Measurements from ENCODE around the gene SNX6. TPM values are rescaled to one million over a fixed set of nuclear protein-coding genes. Genes with fewer than 3 reads are reported as not detected.
"Not testable (repeated sequence)": the region's sequence is repeated elsewhere in the genome, so short reads cannot be mapped to it uniquely, and the experiment has no call there.

SNX6 gene
- total RNA-seq, 1 donor from 2014 or later, result 62.5 TPM

GRCh38 chr14:34527591-34527990 lies 102.4 kb downstream of the SNX6 start:
- Mint-ChIP-seq H3K4me1 (no peaks in the 10 kb centered on the region), H3K9me3 (no peaks in the 10 kb centered on the region), H3K4me3 (no peak overlapping the region), H3K27me3 (ENCODE audit: low read depth) (no peaks in the 10 kb centered on the region), H3K27ac (no peak overlapping the region), H3K36me3 (peaks cover 28% of the 10 kb centered on the region)
- TF ChIP-seq CTCF (IDR thresholded peaks at IDR 0.05; ENCODE audit: unreplicated experiment), result no peak
- DNase-seq (ENCODE audit: low spot score in 2 of 2, unreplicated experiment in 2 of 2), result no peak

- not testable (repeated sequence) for H3K4me1 Mint-ChIP-seq; H3K9me3 Mint-ChIP-seq; H3K27ac Mint-ChIP-seq; H3K27me3 Mint-ChIP-seq (ENCODE audit: low read depth); H3K4me3 Mint-ChIP-seq; DNase-seq (ENCODE audit: low spot score in 2 of 2, unreplicated experiment in 2 of 2)
- peaks cover 36% of the 10 kb centered on the region for H3K36me3 Mint-ChIP-seq
Measured at GRCh38 chr14:34524216-34524615, 105.7 kb downstream of the SNX6 start.

GRCh38 chr14:34522496-34522895 lies 107.5 kb downstream of the SNX6 start:
- DNase-seq (ENCODE audit: low spot score in 2 of 2, unreplicated experiment in 2 of 2), result no peak
- Mint-ChIP-seq H3K4me1 (no peaks in the 10 kb centered on the region), H3K27ac (no peak overlapping the region), H3K27me3 (ENCODE audit: low read depth) (no peaks in the 10 kb centered on the region), H3K9me3 (peaks cover 3% of the 10 kb centered on the region), H3K36me3 (peaks cover 48% of the 10 kb centered on the region), H3K4me3 (no peak overlapping the region)
- no peak for TF ChIP-seq CTCF (IDR thresholded peaks at IDR 0.05; ENCODE audit: unreplicated experiment)

- H3K4me3 Mint-ChIP-seq; H3K4me1 Mint-ChIP-seq; H3K9me3 Mint-ChIP-seq; DNase-seq (ENCODE audit: low spot score in 2 of 2, unreplicated experiment in 2 of 2); H3K27me3 Mint-ChIP-seq (ENCODE audit: low read depth); H3K27ac Mint-ChIP-seq: not testable (repeated sequence)
- peaks cover 53% of the 10 kb centered on the region for H3K36me3 Mint-ChIP-seq
Measured at GRCh38 chr14:34521071-34521470, 108.9 kb downstream of the SNX6 start.

GRCh38 chr14:34520304-34520970 lies 109.5 kb downstream of the SNX6 start:
- H3K27ac Mint-ChIP-seq; H3K9me3 Mint-ChIP-seq; H3K4me3 Mint-ChIP-seq; H3K4me1 Mint-ChIP-seq; H3K27me3 Mint-ChIP-seq (ENCODE audit: low read depth); DNase-seq (ENCODE audit: low spot score in 2 of 2, unreplicated experiment in 2 of 2): not testable (repeated sequence)
- peaks cover 59% of the 10 kb centered on the region for H3K36me3 Mint-ChIP-seq

Other genes with a start within 250 kb of the SNX6 start
- 10.4 to 11.4 TPM (median 11.3 TPM) in 3 replicates for gene SPTSSA, start 167.9 kb downstream of the SNX6 start, total RNA-seq
- gene EAPP, start 90.4 kb downstream of the SNX6 start, total RNA-seq, result 41.4 to 48.4 TPM (median 43.8 TPM) in 3 replicates
- gene CFL2, start 84.4 kb upstream of the SNX6 start, total RNA-seq, result 52.4 to 57.8 TPM (median 54.0 TPM) in 3 replicates
- gene BAZ1A, start 245.2 kb upstream of the SNX6 start, total RNA-seq, result 42.3 to 43.2 TPM (median 42.5 TPM) in 3 replicates

Data from mesothelial cell of epicardium (in vitro differentiated cells).